GM12878 (cell line): Measurements from ENCODE around the gene NRBP1. TPM values are rescaled to one million over a fixed set of nuclear protein-coding genes. Genes with fewer than 3 reads are reported as not detected.

Source experiments
- ATAC-seq: fragments of 200-7000 bp; cut with Tn5 transposase; 3 replicates; pipeline ENCODE4 v1.9.1; 2020; ENCODE audit warnings: mild to moderate bottlenecking, moderate library complexity
- BruUV-seq: library from RNA; stranded (reverse); fragments of 400-500 nt; replicated peaks from 2 replicates; lab custom pipeline; 2021; lab: Mats Ljungman, UMichigan
- CTCF ChIA-PET: fragments of 300-600 bp; sonication (Branson Sonifier 250); formaldehyde crosslinking; extraction: SDS; loops from one replicate; lab custom pipeline; 2021; ENCODE audit warnings: inconsistent platforms; lab: Yijun Ruan, JAX
- POLR2A ChIA-PET: fragments of 350-600 bp; formaldehyde crosslinking; extraction: SDS; loops from one replicate; lab custom pipeline; 2021; ENCODE audit warnings: inconsistent platforms; lab: Charles Lee
- RAD21 ChIA-PET: fragments of 300-600 bp; sonication (Branson Sonifier 250); formaldehyde crosslinking; loops from one replicate; lab custom pipeline; 2023; ENCODE audit warnings: antibody characterized with exemption; ENCODE audit not compliant: unreplicated experiment; lab: Charles Lee
- SMC1A ChIA-PET: fragments of 300-600 bp; sonication (Branson Sonifier 250); formaldehyde crosslinking; loops from one replicate; lab custom pipeline; 2023; ENCODE audit not compliant: unreplicated experiment, uncharacterized antibody; lab: Charles Lee
- DNase-seq: peaks from one replicate; pipeline ENCODE4 v3.0.0-alpha.2; 2011; ENCODE audit warnings: low read depth, low spot score
- FAIRE-seq: peaks from 3 replicates; lab custom pipeline; 2011; peaks lifted over from hg19 to GRCh38; lab: Jason Lieb, UNC
- H2AFZ ChIP-seq: 2 replicates; pipeline ENCODE4 v1.6.0; 2011; ENCODE audit warnings: low read depth, low read length, control low read depth; ENCODE audit not compliant: control insufficient read depth
- H3K27ac ChIP-seq: 2 replicates; pipeline ENCODE4 v1.5.1; 2011; ENCODE audit warnings: control low read depth; ENCODE audit not compliant: control insufficient read depth, insufficient read depth
- H3K27me3 ChIP-seq, 2 experiments: replicated peaks in 1 of 2; 2 replicates each; pipeline versions ENCODE4 v1.6.0 to v1.6.1; 2011; ENCODE audit warnings: low read length in 1 of 2; ENCODE audit not compliant: control insufficient read depth in 2 of 2, insufficient read depth in 2 of 2
- H3K36me3 ChIP-seq, 2 experiments: 2 replicates each; pipeline ENCODE4 v1.5.1; 2011; ENCODE audit warnings: low read length in 1 of 2; ENCODE audit not compliant: control insufficient read depth in 2 of 2, insufficient read depth in 2 of 2
- H3K4me1 ChIP-seq: 2 replicates; pipeline ENCODE4 v1.6.1; 2011; ENCODE audit warnings: mild to moderate bottlenecking, low read length, moderate library complexity, mixed read lengths; ENCODE audit not compliant: control insufficient read depth, insufficient read depth
- H3K4me2 ChIP-seq: 2 replicates; pipeline ENCODE4 v1.6.0; 2011; ENCODE audit warnings: control low read depth; ENCODE audit not compliant: control insufficient read depth, insufficient read depth
- H3K4me3 ChIP-seq: fragments of 200-600 bp; sonication (generic); 2 replicates; pipeline ENCODE4 v1.5.1; 2016
- H3K79me2 ChIP-seq: 2 replicates; pipeline ENCODE4 v1.6.0; 2011; ENCODE audit warnings: low read length; ENCODE audit not compliant: control insufficient read depth, insufficient read depth
- H3K9ac ChIP-seq: 2 replicates; pipeline ENCODE4 v1.8.0; 2011; ENCODE audit warnings: low read length, control low read depth, mixed read lengths; ENCODE audit not compliant: control insufficient read depth, insufficient read depth
- H3K9me3 ChIP-seq: replicated peaks from 3 replicates; pipeline ENCODE4 v1.5.1; 2011; ENCODE audit warnings: mild to moderate bottlenecking, low read length; ENCODE audit not compliant: control insufficient read depth, insufficient read depth
- H4K20me1 ChIP-seq: 2 replicates; pipeline ENCODE4 v1.6.0; 2011; ENCODE audit not compliant: control insufficient read depth, insufficient read depth
- E2F8 ChIP-seq: fragments of 450-650 bp; IDR thresholded peaks from 2 replicates; pipeline ENCODE4 v1.6.1; 2018; ENCODE audit warnings: mild to moderate bottlenecking, low read depth, moderate library complexity; ENCODE audit not compliant: partially characterized antibody
- E4F1 ChIP-seq: fragments of 450-650 bp; IDR thresholded peaks from 2 replicates; pipeline ENCODE4 v1.6.1; 2018; ENCODE audit warnings: borderline replicate concordance, mild to moderate bottlenecking; ENCODE audit not compliant: partially characterized antibody
- GATAD2B ChIP-seq: fragments of 450-650 bp; conservative IDR thresholded peaks from 2 replicates; pipeline ENCODE4 v1.6.1; 2017; ENCODE audit warnings: low read depth, mild to moderate bottlenecking, moderate library complexity
- MLLT1 ChIP-seq: fragments of 450-650 bp; IDR thresholded peaks from 2 replicates; pipeline ENCODE4 v1.6.1; 2016; ENCODE audit warnings: mild to moderate bottlenecking
- NBN ChIP-seq: fragments of 450-650 bp; IDR thresholded peaks from 2 replicates; pipeline ENCODE4 v1.6.1; 2016
- NKRF ChIP-seq: fragments of 450-650 bp; conservative IDR thresholded peaks from 2 replicates; pipeline ENCODE4 v1.6.1; 2017; ENCODE audit warnings: mild to moderate bottlenecking, moderate library complexity
- RAD21 ChIP-seq: IDR thresholded peaks from 2 replicates; pipeline ENCODE4 v1.6.1; 2011; ENCODE audit warnings: mild to moderate bottlenecking, low read depth, low read length, moderate library complexity; ENCODE audit not compliant: insufficient read depth
- RUNX3 ChIP-seq: IDR thresholded peaks from 2 replicates; pipeline ENCODE4 v1.6.1; 2012; ENCODE audit warnings: low read length, inconsistent platforms
- ZNF217 ChIP-seq: fragments of 450-650 bp; IDR thresholded peaks from 2 replicates; pipeline ENCODE4 v1.6.1; 2017; ENCODE audit warnings: antibody characterized with exemption, mild to moderate bottlenecking
- ZNF24 ChIP-seq: fragments of 450-650 bp; IDR thresholded peaks from 2 replicates; pipeline ENCODE4 v1.6.1; 2017; ENCODE audit warnings: antibody characterized with exemption, mild to moderate bottlenecking
- ZNF687 ChIP-seq: fragments of 450-650 bp; IDR thresholded peaks from 2 replicates; pipeline ENCODE4 v1.6.1; 2017; ENCODE audit warnings: mild to moderate bottlenecking, moderate library complexity
- WGBS: methylation state at CpG from one replicate; pipeline ENCODE4 v1.1.6; 2016; ENCODE audit warnings: low lambda C conversion rate; ENCODE audit not compliant: insufficient replicate concordance, insufficient coverage; ENCODE audit errors: missing lambda C conversion rate; 5-methylcytosine and 5-hydroxymethylcytosine counted together
- in situ Hi-C: fragments of 300-500 bp; cut with MboI; formaldehyde crosslinking; loops from 9 replicates; pipeline ENCODE4 v1.14.3; 2018; ENCODE audit warnings: mixed read lengths
- intact Hi-C: fragments of 100-400 bp; cut with micrococcal nuclease; formaldehyde crosslinking; loops from one replicate; pipeline ENCODE4 v1.14.2; 2022; ENCODE audit not compliant: unreplicated experiment
- polyA plus RNA-seq, 11 experiments: library from polyadenylated mRNA; depleted of rRNA in 4 of 11; unstranded in 6 of 11; stranded (reverse) in 5 of 11; fragments of >200 nt; fragmentation: Nextera tagmentation in 4 of 11; fragmentation: Illumina TruSeq in 1 of 11; extraction: Ambion mirVana in 4 of 11; extraction: Trizol in 1 of 11; gene quantifications; 1 replicate in 1 of 11; 2 replicates in 10 of 11; pipeline versions ENCODE4 v1.2.1 to v1.2.3, GENCODE V29; 2011 to 2016; ENCODE audit warnings: inconsistent platforms in 2 of 11, missing spikeins in 2 of 11, low read depth in 1 of 11
- total RNA-seq, 4 experiments: library from RNA; depleted of rRNA in 3 of 4; stranded (reverse); fragments of >200 nt in 3 of 4; fragmentation: Illumina TruSeq in 1 of 4; extraction: Trizol in 1 of 4; gene quantifications; 2 replicates each; pipeline versions ENCODE4 v1.2.1 to v1.2.3, GENCODE V29; 2013 to 2021

NRBP1 gene
- total and polyA plus RNA-seq, 10 of the 15 experiments (the other 5 are each of a cell fraction or from before 2014, with no cell fraction given), result 5.7 to 136 (median 66.1) TPM

GRCh38 chr2:27485496-27485895 is 57.1 kb downstream of the NRBP1 start:
- no peak for ATAC-seq
- RAD21 ChIA-PET, result no interaction called here
- intact Hi-C loops, result loop anchor here (10.0 kb wide), 1 partner anchor 179 kb away; the partner anchor contains the start of genes SLC4A1AP and SUPT7L
- Histone ChIP-seq H3K4me3 (no peak overlapping the region), H3K27me3 (no peaks in the 10 kb centered on the region), H3K36me3 (no peaks in the 10 kb centered on the region), H4K20me1 (no peaks in the 10 kb centered on the region), H3K9ac (no peak overlapping the region), H3K4me2 (no peak overlapping the region), H3K79me2 (no peaks in the 10 kb centered on the region), H2AFZ (no peak overlapping the region), H3K4me1 (peaks cover 3% of the 10 kb centered on the region; the same call in 1 of the 2 replicates), H3K9me3 (no peaks in the 10 kb centered on the region), H3K27ac (no peak overlapping the region)
- SMC1A ChIA-PET, result no interaction called here
- peak; percentile 66 for FAIRE-seq
- in situ Hi-C loops, result no loop called here
- POLR2A ChIA-PET, result interaction anchor here (0.6 kb wide), 1 partner anchor 140 kb away, joined by 3 read pairs; no protein-coding TSS in a partner anchor
- CTCF ChIA-PET, result interaction anchor here (1.2 kb wide), 1 partner anchor 15 kb away, joined by 3 read pairs; no protein-coding TSS in a partner anchor
- BruUV-seq, result no TSS peak
- 0% methylated on average over 3 of the region's 3 CpGs for WGBS
- DNase-seq, result no peak
- TF ChIP-seq NKRF (no peak), RUNX3 (no peak), MLLT1 (no peak), E4F1 (no peak), E2F8 (no peak), GATAD2B (no peak), ZNF687 (no peak), ZNF217 (no peak), NBN (no peak), RAD21 (no peak), ZNF24 (no peak)
